ENCODE data around the gene RASA3. TPM values are rescaled to one million over a fixed set of nuclear protein-coding genes. Genes with fewer than 3 reads are reported as not detected.

Gene RASA3
- total RNA-seq, 1 donor from 2014 or later, result 2.9 TPM

GRCh38 chr13:114035583-114036531, 96.6 kb downstream of the RASA3 start:
- Histone ChIP-seq H3K27me3 (no peaks in the 10 kb centered on the region), H3K9me3 (ENCODE audit: low read depth) (no peaks in the 10 kb centered on the region), H3F3A (ENCODE audit: low read depth) (peaks cover 25% of the 10 kb centered on the region), H3K9ac (no peak overlapping the region), H3K4me2 (peak overlapping the region; percentile 34), H3K79me2 (ENCODE audit: low read depth) (no peaks in the 10 kb centered on the region), H4K20me1 (ENCODE audit: low read depth) (no peaks in the 10 kb centered on the region), H3K36me3 (no peaks in the 10 kb centered on the region), H3K4me3 (no peak overlapping the region), H3K27ac (no peak overlapping the region), H2AFZ (replicated peaks) (peak overlapping the region; percentile 77), H3K4me1 (peaks cover 22% of the 10 kb centered on the region)
- peaks cover 4% of the 10 kb centered on the region for H3K9me3 Mint-ChIP-seq
- TF ChIP-seq EZH2 (IDR thresholded peaks at IDR 0.05) (no peak), CTCF (IDR thresholded peaks at IDR 0.05) (no peak), EZH2phosphoT487 (IDR thresholded peaks at IDR 0.05) (no peak)
- peaks cover 17% of the 10 kb centered on the region for H3K36me3 Mint-ChIP-seq
- H3K27me3 Mint-ChIP-seq (ENCODE audit: insufficient read depth, low read depth), result no peaks in the 10 kb centered on the region
- peak overlapping the region; percentile 74 for H3K4me3 Mint-ChIP-seq
- DNase-seq (ENCODE audit: low spot score), result peak; percentile 51
- peak overlapping the region; percentile 83 for H3K27ac Mint-ChIP-seq
- H3K4me1 Mint-ChIP-seq, result peaks cover 46% of the 10 kb centered on the region

GRCh38 chr13:114035186-114035582, 97.2 kb downstream of the RASA3 start:
- Histone ChIP-seq H3K4me2 (peak overlapping the region; percentile 34), H3K27ac (no peak overlapping the region), H3K9ac (no peak overlapping the region)

GRCh38 chr13:114034481-114034891, 97.9 kb downstream of the RASA3 start:
- Histone ChIP-seq H3K36me3 (no peaks in the 10 kb centered on the region), H3K9me3 (ENCODE audit: low read depth) (no peaks in the 10 kb centered on the region), H3F3A (ENCODE audit: low read depth) (peaks cover 25% of the 10 kb centered on the region), H3K79me2 (ENCODE audit: low read depth) (no peaks in the 10 kb centered on the region), H3K4me2 (peak overlapping the region; percentile 24), H3K27ac (peak overlapping the region; percentile 68), H3K4me3 (no peak overlapping the region), H3K4me1 (peaks cover 22% of the 10 kb centered on the region), H4K20me1 (ENCODE audit: low read depth) (no peaks in the 10 kb centered on the region), H3K27me3 (no peaks in the 10 kb centered on the region), H3K9ac (no peak overlapping the region), H2AFZ (replicated peaks) (no peak overlapping the region)
- H3K27me3 Mint-ChIP-seq (ENCODE audit: insufficient read depth, low read depth), result no peaks in the 10 kb centered on the region
- TF ChIP-seq EZH2phosphoT487 (IDR thresholded peaks at IDR 0.05), result no peak
- no peak for TF ChIP-seq EZH2 (IDR thresholded peaks at IDR 0.05)
- TF ChIP-seq CTCF (IDR thresholded peaks at IDR 0.05), result no peak
- peaks cover 18% of the 10 kb centered on the region for H3K36me3 Mint-ChIP-seq
- H3K4me3 Mint-ChIP-seq, result no peak overlapping the region
- peaks cover 2% of the 10 kb centered on the region for H3K9me3 Mint-ChIP-seq
- peak overlapping the region; percentile 52 for H3K27ac Mint-ChIP-seq
- H3K4me1 Mint-ChIP-seq, result peaks cover 52% of the 10 kb centered on the region
- no peak for DNase-seq (ENCODE audit: low spot score)

More at GRCh38 chr13:114035186-114035582, 97.2 kb downstream of the RASA3 start:
- Mint-ChIP-seq H3K27me3 (ENCODE audit: insufficient read depth, low read depth) (no peaks in the 10 kb centered on the region), H3K4me1 (peaks cover 50% of the 10 kb centered on the region), H3K4me3 (peak overlapping the region; percentile 74), H3K27ac (peak overlapping the region; percentile 83), H3K9me3 (peaks cover 2% of the 10 kb centered on the region), H3K36me3 (peaks cover 20% of the 10 kb centered on the region)
- no peaks in the 10 kb centered on the region for H3K27me3 ChIP-seq
- peak overlapping the region; percentile 77 for H2AFZ ChIP-seq (replicated peaks)
- no peak overlapping the region for H3K4me3 ChIP-seq
- no peak for DNase-seq (ENCODE audit: low spot score)
- H4K20me1 ChIP-seq (ENCODE audit: low read depth), result no peaks in the 10 kb centered on the region
- H3K4me1 ChIP-seq, result peaks cover 22% of the 10 kb centered on the region
- peaks cover 25% of the 10 kb centered on the region for H3F3A ChIP-seq (ENCODE audit: low read depth)
- H3K79me2 ChIP-seq (ENCODE audit: low read depth), result no peaks in the 10 kb centered on the region
- no peaks in the 10 kb centered on the region for H3K9me3 ChIP-seq (ENCODE audit: low read depth)
- H3K36me3 ChIP-seq, result no peaks in the 10 kb centered on the region
- TF ChIP-seq CTCF (IDR thresholded peaks at IDR 0.05) (no peak), EZH2phosphoT487 (IDR thresholded peaks at IDR 0.05) (no peak), EZH2 (IDR thresholded peaks at IDR 0.05) (no peak)

Measured in neural progenitor cell (in vitro differentiated cells).